HG02763 (cell line): ENCODE measurements around the gene RSRC1.

Experiments
- ATAC-seq: cut with Tn5 transposase; IDR thresholded peaks from one replicate; pipeline ENCODE4 v1.9.1; 2021; ENCODE audit warnings: mild to moderate bottlenecking, moderate library complexity; ENCODE audit not compliant: unreplicated experiment

Gene RSRC1

GRCh38 chr3:158127250-158128219, 17.6 kb downstream of the RSRC1 start:
- ATAC-seq, result no peak

GRCh38 chr3:158128755-158129154, 18.9 kb downstream of the RSRC1 start:
- ATAC-seq, result no peak

GRCh38 chr3:158134363-158134762, 24.5 kb downstream of the RSRC1 start:
- no peak for ATAC-seq

- ATAC-seq, result no peak
Observed at GRCh38 chr3:158140396-158140795, 30.5 kb downstream of the RSRC1 start.

GRCh38 chr3:158148218-158148617, 38.3 kb downstream of the RSRC1 start:
- ATAC-seq, result no peak

- no peak for ATAC-seq
Observed at GRCh38 chr3:158152186-158152585, 42.3 kb downstream of the RSRC1 start.

- no peak for ATAC-seq
Observed at GRCh38 chr3:158158969-158159368, 49.1 kb downstream of the RSRC1 start.

- ATAC-seq, result no peak
Observed at GRCh38 chr3:158159714-158160113, 49.8 kb downstream of the RSRC1 start.

GRCh38 chr3:158160958-158161357, 51.1 kb downstream of the RSRC1 start:
- no peak for ATAC-seq

GRCh38 chr3:158165141-158165655, 55.3 kb downstream of the RSRC1 start:
- ATAC-seq, result no peak

GRCh38 chr3:158165730-158166129, 55.8 kb downstream of the RSRC1 start:
- ATAC-seq, result no peak

GRCh38 chr3:158166223-158166622, 56.3 kb downstream of the RSRC1 start:
- no peak for ATAC-seq

- ATAC-seq, result no peak
Observed at GRCh38 chr3:158167737-158168557, 58.1 kb downstream of the RSRC1 start.

GRCh38 chr3:158169091-158169491, 59.2 kb downstream of the RSRC1 start:
- no peak for ATAC-seq

- no peak for ATAC-seq
Observed at GRCh38 chr3:158181096-158181495, 71.2 kb downstream of the RSRC1 start.

- ATAC-seq, result no peak
Observed at GRCh38 chr3:158185711-158186110, 75.8 kb downstream of the RSRC1 start.

GRCh38 chr3:158200955-158201354, 91.1 kb downstream of the RSRC1 start:
- ATAC-seq, result no peak

- no peak for ATAC-seq
Observed at GRCh38 chr3:158205324-158205723, 95.4 kb downstream of the RSRC1 start.

- peak; percentile 78 for ATAC-seq
Observed at GRCh38 chr3:158205994-158206393, 96.1 kb downstream of the RSRC1 start.

GRCh38 chr3:158210067-158210466, 100.2 kb downstream of the RSRC1 start:
- ATAC-seq, result no peak

- ATAC-seq, result no peak
Observed at GRCh38 chr3:158213461-158213860, 103.6 kb downstream of the RSRC1 start.

- no peak for ATAC-seq
Observed at GRCh38 chr3:158217992-158218391, 108.1 kb downstream of the RSRC1 start.
